Fibroblast of skin of back (primary cell): ENCODE measurements around the gene GPT2. TPM values are rescaled to one million over a fixed set of nuclear protein-coding genes. Genes with fewer than 3 reads are reported as not detected.

Experiments used
- DNase-seq: peaks from one replicate; pipeline ENCODE4 v3.0.0-alpha.2; 2013
- polyA plus RNA-seq, 2 experiments: library from polyadenylated mRNA; unstranded; fragments of 120-200 nt; gene quantifications; one replicate each; pipeline ENCODE4 v1.2.1, GENCODE V29; 2013; ENCODE audit not compliant: insufficient read length in 2 of 2

GPT2 gene
- polyA plus RNA-seq (2013, experiment 1 of 2; ENCODE audit: insufficient read length), result 60.9 TPM
- 19.7 TPM for polyA plus RNA-seq (2013, experiment 2 of 2; ENCODE audit: insufficient read length)

GRCh38 chr16:46883690-46884512 lies at the start of gene GPT2:
TSS of gene GPT2 (plus strand) at chr16:46884362. CDS start at chr16:46884716, 354 bp downstream.
- DNase-seq, result peak; percentile 97

- no peak for DNase-seq
Observed at GRCh38 chr16:46836534-46837530, 47.3 kb upstream of the GPT2 start.

DNA sequence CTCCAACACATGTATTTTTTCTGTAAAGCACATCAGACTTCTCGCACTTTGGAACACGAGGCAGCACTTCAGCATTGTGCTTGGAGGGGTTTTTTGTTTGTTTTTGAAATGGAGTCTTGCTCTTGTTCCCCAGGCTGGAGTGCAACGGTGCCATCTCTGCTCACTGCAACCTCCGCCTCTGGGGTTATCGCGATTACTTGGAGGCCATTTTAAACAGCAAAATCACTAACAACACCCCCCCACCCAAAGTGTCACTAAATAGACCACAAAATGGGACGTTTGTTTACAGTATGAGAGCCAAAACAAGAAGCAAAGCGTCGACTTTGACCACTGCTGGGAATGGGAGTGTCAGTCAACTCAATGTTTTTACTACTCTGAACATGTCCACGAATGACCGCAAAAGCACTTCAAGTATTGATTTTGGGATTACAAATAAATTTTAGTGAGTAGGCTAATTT lies 44.1 kb upstream of the GPT2 start:
- DNase-seq, result no peak

GRCh38 chr16:46842192-46842895 lies 41.8 kb upstream of the GPT2 start:
- DNase-seq, result no peak

GRCh38 chr16:46843898-46844642 lies 40.1 kb upstream of the GPT2 start:
- no peak for DNase-seq

DNA sequence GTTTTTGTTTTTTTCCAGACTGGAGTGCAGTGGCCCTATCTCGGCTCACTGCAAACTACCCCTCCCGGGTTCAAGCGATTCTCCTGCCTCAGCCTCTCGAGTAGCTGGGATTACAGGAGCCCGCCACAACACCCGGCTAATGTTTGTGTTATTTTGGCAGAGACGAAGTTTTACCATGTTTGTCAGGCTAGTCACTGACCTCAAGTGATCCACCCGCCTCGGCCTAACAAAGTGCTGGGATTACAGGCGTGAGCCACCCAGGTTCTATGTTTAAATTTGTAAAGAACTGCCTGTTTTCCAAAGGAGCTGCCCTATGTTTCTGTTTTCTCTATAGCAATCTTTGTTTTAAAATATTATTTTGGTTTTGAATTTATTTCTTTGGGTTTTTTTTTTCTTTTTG lies 39.4 kb upstream of the GPT2 start:
- peak; percentile 36 for DNase-seq

GRCh38 chr16:46845952-46846351 lies 38.2 kb upstream of the GPT2 start:
- no peak for DNase-seq

GRCh38 chr16:46848768-46849764 lies 35.1 kb upstream of the GPT2 start:
- DNase-seq, result no peak

DNA sequence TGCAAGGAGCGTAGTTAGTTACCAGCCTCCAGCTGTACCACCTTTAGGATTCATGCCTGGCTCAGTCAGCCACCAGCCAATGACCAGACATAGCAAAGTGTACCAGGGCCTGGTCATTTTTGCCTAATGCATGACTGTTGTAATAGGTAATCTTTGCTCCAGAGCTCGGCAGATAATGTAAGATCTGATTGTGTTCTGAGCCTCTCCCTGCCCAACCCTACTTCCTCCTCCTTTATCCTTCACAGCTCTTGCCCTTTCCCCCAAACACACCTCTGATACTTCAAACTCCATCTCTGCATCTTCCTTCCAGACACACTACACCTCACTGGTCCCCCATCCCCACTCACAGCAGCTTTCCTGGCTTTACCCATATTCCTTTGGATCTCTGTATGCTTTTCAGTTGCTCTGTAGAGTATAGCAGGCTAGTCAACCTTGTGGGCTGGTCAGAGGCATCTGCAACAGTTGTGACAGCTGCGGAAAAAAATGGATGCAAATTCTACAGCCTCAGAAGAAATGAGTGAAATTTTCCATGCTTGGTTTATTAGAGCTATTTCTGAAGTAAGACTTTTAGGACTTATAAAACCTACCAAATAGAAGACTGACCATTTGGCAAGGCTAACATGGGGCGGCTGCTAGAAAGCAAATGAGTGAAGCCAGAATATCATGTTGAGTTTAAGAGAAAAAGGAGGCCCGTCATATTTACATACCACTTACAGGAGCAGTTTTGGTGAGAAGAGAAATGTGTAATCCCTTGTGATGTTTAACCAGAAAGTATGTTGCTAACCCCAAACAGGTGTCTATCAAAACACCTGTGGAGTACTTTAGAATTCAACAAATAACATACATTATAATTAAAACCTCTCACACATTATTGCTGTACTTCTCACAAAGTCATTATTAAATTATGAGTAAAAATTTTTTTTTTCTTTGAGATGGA lies 33.3 kb upstream of the GPT2 start:
- no peak for DNase-seq

DNA sequence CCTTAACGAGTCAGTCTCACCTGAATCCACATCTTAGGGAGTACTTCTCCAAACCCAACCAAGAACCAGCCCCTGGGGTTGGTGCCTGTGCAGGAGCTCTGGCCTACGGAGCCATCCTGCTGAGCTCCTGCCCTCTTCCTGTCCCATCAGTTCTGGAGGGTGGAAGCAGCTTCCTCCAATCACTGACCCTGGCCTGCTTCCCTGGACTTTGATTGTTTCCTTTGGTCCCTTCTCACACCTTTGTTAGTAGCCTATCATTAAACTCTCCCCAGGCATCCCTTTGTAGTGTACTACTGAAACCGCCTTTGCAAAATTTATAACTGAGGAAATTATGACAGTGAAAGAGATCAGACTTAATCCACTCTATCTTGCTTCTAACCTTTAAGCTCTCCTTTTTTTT lies 32.0 kb upstream of the GPT2 start:
- no peak for DNase-seq

DNA sequence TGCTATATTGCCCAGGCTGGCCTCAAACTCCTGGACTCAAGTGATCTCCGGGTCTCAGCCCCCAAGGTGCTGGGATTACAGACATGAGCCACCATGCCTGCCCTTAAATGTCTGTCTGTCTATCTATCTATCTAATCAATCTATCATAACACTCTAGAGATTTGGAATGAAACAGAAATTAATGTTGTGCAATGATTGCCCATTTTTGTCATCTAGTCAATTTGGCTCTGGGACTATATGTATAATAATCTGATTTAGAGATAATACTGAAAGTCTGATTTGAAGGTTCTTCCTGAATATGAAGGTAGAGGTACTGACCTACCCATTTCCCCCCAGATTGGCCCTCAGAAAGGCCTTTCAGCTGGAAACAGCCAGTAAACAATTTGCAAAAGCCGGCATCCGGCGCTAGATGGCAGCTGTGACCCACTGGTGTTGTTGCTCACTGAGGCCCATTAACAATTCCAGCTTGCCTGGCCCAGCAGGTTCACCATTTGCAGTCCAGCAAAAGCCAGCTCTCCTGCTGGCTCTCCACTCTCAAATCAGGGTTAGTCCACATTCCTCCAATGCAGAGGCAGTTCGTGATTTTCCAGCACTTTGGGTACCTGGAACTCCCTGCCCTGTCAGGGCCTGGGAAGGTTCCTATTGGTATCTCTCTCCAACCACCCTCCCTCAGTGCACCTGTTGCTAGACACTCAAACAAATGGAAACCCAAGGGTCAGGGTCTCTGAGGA lies 30.3 kb upstream of the GPT2 start:
- peak; percentile 58 for DNase-seq

- DNase-seq, result no peak
Observed at GRCh38 chr16:46854846-46855245, 29.3 kb upstream of the GPT2 start.

DNA sequence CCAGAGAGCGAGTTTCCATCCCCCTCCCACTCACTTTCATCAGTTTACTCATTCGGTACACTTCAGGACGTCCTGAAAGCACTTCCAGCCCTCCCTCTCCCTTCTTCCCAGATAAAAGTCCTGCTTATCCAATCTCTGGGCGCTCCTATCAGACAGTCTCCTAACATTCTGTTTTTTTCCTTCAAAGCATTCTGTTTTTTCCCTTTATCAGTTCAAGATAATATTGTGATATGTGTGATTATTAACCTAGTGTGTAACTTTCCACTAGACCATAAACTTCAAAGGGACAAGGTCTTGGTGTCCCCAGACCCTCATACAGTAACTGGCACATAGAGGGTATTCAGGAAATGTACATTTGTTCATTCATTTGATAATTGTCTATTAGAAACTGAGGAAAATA lies 28.8 kb upstream of the GPT2 start:
- no peak for DNase-seq

DNA sequence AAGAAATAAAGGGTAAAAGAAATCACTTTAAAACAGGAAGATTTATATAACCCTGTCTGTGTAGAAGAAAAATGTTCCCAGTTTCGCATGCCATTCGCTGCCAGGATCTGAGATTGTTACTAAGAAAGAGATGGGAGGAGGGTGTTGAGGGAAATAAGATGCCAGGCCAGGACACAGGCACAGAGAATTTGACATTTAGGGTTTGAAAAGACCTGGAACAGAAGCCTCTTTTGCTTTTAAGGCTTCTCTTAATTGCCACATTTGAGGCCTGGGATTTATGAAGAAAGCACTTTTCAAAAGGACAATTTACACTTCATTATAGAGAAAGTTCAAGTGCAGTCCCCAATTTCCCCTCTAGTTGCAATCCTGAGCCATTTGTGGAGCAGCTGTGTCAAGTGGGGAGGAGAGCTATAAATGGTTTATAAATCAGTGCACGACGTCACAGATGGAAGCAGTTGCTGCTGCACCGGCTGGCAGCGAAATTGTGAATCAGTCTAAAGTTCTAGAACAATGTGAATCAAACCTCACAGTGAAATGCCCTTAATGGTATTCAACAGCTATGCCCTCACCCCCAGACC lies 26.7 kb upstream of the GPT2 start:
- DNase-seq, result peak; percentile 53

GRCh38 chr16:46858151-46858550 lies 26.0 kb upstream of the GPT2 start:
- no peak for DNase-seq

- DNase-seq, result peak; percentile 86
Observed at GRCh38 chr16:46859719-46860152, 24.4 kb upstream of the GPT2 start.

DNA sequence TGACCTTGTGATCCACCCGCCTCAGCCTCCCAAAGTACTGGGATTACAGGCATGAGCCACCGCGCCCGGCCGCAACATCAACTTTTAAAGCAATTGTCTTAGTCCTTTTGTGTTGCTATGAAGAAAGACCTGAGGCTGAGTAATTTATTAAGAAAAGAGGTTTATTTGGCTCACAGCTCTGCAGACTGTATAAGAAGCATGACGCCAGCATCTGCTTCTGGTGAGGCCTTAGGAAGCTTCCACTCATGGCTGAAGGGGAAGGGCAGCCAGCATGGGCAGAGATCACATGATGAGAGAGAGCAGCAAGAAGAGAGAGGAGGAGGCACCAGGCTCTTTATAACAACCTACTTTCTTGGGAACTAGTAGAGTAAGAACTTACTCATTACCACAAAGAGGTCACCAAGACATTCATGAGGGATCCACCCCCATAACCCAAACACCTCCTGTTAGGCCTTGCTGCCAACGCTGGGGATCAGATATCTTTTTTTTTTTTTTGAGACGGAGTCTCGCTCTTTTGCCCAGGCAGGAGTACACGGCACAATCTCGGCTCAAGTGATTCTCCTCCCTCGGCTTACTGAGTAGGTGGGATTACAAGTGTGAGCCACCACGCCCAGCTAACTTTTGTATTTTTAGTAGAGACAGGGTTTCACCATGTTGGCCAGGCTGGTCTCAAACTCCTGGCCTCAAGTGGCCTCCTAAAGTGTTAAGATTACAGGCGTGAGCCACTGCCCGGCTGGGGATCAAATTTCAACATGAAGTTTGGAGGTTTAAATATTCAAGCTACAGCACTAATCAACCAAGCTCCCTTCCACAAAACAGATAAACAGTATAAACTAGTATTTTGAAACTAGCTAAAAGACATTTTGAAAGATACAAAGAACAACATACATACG lies 21.4 kb upstream of the GPT2 start:
- no peak for DNase-seq
